Hematopoietic multipotent progenitor cell (in vitro differentiated cells): ENCODE data around the gene ZNF280D. TPM values are rescaled to one million over a fixed set of nuclear protein-coding genes. Genes with fewer than 3 reads are reported as not detected.

Source experiments
- DNase-seq, 3 donors: peaks; one replicate each; pipeline ENCODE4 v3.0.0-alpha.2; 2011 to 2015; ENCODE audit warnings: low read depth in 2 of 3, low spot score in 2 of 3
- total RNA-seq: library from RNA; depleted of rRNA; stranded (reverse); fragments of >200 nt; gene quantifications from one replicate; pipeline ENCODE4 v1.2.3, GENCODE V29; 2012

The ZNF280D gene
- total RNA-seq, 1 donor, result 17.5 TPM

GRCh38 chr15:56754772-56755370, 21.6 kb upstream of the ZNF280D start:
- no peak for DNase-seq

DNA sequence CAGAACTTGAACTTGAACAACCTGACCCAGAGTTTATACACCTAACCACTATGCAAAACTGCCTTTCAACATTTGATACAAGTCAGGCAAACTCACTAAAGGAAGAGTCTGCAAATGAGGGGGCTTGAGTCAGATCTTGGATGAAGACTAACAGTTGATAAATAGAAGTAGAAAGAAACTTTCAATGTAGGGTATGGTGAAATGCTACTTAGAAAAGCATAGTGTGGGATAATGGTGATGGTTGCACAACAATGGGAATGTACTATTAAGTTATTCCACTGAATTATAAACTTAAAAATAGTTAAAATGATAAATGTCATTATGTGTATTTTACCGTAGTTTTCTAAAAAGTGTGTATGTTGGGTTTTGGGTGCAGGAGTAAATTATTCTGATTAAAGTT, 19.7 kb upstream of the ZNF280D start:
- no peak for DNase-seq

GRCh38 chr15:56749982-56750381, 16.7 kb upstream of the ZNF280D start:
- no peak for DNase-seq

- DNase-seq, result no peak
Measured at GRCh38 chr15:56744701-56745683, 11.7 kb upstream of the ZNF280D start.

DNA sequence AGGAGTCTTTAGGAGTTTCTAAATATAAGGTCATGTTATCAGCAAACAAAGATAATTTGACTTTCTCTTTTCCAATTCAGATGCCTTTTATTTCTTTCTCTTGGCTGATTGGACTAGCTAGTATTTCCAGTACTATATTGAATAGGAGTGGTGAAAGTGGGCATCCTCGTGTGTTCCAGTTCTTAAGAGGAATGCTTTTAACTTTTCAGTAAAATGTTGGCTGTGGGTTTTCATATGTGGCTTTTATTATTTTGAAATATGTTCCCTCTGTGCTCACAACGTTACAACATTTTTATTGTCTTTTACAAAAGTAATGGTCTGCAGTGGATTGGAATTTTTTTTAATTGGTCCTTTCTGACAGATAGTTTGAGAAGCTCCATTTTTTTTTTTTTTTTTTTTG, 8.2 kb upstream of the ZNF280D start:
- no peak for DNase-seq

DNA sequence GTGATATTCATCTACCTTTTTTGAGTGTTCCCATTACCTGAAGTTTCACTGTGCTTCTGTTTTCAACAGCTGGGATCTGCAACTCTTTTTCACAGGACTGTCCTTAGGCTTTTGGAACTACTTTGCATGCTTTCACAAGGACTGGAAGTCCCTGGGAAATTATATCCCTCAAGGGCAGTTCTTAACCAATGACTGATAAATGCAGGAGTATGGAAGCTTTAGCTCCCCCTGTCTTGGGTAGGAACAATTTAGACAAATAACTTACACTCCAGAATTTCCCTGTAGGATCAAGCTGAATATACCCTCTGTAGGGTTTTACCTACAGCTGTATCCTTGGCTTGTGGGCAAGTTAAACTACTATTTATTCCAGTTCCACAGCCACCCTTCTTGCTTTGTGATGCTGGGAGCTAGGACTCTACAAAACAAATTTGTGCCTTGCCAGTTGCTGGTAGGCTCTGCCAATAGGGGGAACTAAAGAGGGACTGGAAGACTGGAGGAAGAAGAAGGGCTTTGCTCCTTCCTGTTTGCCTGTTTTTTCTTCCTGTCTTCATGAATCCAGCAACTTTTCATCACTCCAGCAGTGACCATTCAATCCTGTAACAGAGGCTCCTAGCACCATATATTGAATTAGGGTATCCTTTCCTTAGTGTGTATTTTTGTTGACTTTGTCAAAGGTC, 6.8 kb upstream of the ZNF280D start:
- no peak for DNase-seq

GRCh38 chr15:56739474-56739873, 6.2 kb upstream of the ZNF280D start:
- DNase-seq, result no peak

GRCh38 chr15:56737791-56738190, 4.5 kb upstream of the ZNF280D start:
- no peak for DNase-seq

GRCh38 chr15:56736881-56737707, 3.8 kb upstream of the ZNF280D start:
- no peak for DNase-seq

GRCh38 chr15:56736308-56736707, 3.0 kb upstream of the ZNF280D start:
- DNase-seq, result peak in 2 of 3 donors; percentile 10 to 13

- no peak for DNase-seq
Measured at GRCh38 chr15:56735589-56735988, 2.3 kb upstream of the ZNF280D start.

- DNase-seq, result peak in 2 of 3 donors; percentile 27 to 33
Measured at GRCh38 chr15:56734013-56734635, 815 bp upstream of the ZNF280D start.

- no peak for DNase-seq
Measured at GRCh38 chr15:56732886-56733135, 498 bp downstream of the ZNF280D start.

- peak in 1 of 3 donors; percentile 13 for DNase-seq
Measured at GRCh38 chr15:56732135-56732885, 999 bp downstream of the ZNF280D start.

DNA sequence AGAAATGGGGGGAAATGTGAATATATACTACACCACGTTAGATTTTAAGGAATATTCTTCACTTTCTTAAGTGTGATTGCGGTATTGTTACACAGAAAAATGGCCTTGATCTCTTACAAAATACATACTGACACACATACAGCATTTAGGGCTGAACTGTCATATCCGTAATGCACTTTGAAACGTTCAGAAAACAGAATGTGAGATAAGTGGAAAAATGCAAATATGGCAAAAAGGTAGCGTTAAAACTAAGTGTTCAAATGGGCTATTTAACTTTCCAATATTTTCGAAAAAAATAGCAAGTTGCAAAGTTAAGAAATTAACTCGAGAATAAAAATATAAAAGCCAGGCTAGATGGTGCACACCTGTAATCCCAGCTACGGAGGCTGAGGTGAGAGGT, 1.8 kb downstream of the ZNF280D start:
- no peak for DNase-seq

DNA sequence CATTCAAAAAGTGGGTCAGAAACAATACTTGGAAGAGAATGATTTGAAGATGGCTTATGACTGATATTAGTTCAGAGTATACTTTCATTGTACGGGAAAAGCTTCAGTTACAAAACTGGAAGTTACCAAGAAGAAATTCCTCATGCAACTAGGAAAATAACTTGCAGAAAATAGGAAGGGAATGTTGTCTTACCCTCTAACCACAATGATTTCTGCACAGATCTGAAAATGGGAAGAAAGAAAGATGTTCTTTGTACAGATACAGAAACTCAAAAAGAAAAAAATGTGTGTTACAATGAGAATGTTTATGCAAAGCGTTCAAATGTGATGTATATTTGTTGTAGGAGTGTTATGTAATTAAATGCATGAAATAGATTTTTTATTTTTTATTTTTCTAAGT, 3.7 kb downstream of the ZNF280D start:
- no peak for DNase-seq

DNA sequence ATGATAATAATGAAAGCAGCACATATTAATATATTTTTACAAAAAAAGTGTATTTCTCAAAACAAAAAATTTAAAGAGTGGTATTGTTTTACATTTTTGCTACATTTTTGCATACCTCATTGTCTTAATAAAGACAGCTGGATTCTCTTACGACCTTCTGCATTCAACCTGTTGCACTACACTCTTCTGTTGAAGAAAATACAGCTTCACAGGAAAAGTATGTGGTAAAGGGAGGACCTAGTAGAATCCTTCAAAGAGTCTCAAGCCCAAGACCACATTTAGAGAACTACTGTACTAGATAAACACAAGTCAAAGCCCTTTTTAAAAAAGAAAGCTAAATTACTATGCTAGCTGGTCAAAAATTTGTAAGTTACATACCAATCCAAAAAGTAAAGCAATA, 7.9 kb downstream of the ZNF280D start:
- DNase-seq, result peak in 2 of 3 donors; percentile 16 to 67

DNA sequence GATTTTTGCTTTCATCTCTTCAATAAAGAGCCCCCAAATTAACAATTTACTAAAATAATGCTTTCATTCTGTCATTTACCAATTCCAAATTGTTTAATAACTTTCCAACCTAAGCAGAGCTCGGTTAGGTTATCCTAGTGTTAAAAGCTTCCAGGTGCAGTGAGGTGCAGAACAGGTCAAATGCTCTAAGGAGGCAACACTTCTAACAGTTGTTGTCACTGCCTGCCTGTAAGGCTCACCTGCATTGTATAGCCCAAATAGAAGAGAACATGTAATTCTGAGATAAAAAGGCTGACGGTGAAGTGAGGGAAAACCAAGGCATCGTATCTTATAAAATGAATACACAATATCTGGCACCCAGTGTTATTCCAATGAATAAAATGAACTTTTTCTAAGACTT, 9.1 kb downstream of the ZNF280D start:
- DNase-seq, result no peak

- no peak for DNase-seq
Measured at GRCh38 chr15:56723787-56724186, 9.5 kb downstream of the ZNF280D start.
